HepG2 (cell line): ENCODE data around the gene HTRA3. TPM values are rescaled to one million over a fixed set of nuclear protein-coding genes. Genes with fewer than 3 reads are reported as not detected.

Source experiments
- ATAC-seq: fragments of 200-7000 bp; cut with Tn5 transposase; 3 replicates; pipeline ENCODE4 v1.9.1; 2020; ENCODE audit warnings: mild to moderate bottlenecking, moderate library complexity
- BruUV-seq: library from RNA; stranded (reverse); fragments of 400-500 nt; replicated peaks from 2 replicates; lab custom pipeline; 2021; lab: Mats Ljungman, UMichigan
- CTCF ChIA-PET: fragments of 300-600 bp; formaldehyde crosslinking; extraction: SDS; loops from one replicate; lab custom pipeline; 2021; ENCODE audit warnings: low total read pairs, inconsistent platforms, low intra/inter-chr PET ratio; lab: Yijun Ruan, JAX
- POLR2A ChIA-PET: fragments of 350-600 bp; sonication (Branson Sonifier 250); formaldehyde crosslinking; loops from one replicate; lab custom pipeline; 2020; ENCODE audit warnings: antibody characterized with exemption, inconsistent platforms; lab: Yijun Ruan, JAX
- DNase-seq: peaks from one replicate; pipeline ENCODE4 v3.0.0-alpha.2; 2015; ENCODE audit warnings: low spot score
- FAIRE-seq: peaks from 3 replicates; lab custom pipeline; 2011; peaks lifted over from hg19 to GRCh38; lab: Jason Lieb, UNC
- H2AFZ ChIP-seq: one replicate; pipeline ENCODE4 v1.6.1; 2011; ENCODE audit warnings: low read length, inconsistent platforms
- H3K27ac ChIP-seq: fragments of 300-600 bp; 3 replicates; pipeline ENCODE4 v1.8.0; 2011; ENCODE audit warnings: mixed run types, mild to moderate bottlenecking, mixed read lengths, low read length, inconsistent platforms; ENCODE audit not compliant: insufficient read depth; ENCODE audit errors: extremely low read length
- H3K27me3 ChIP-seq, 2 experiments: fragments of 200-600 bp in 1 of 2; 2 replicates in 1 of 2; 3 replicates in 1 of 2; pipeline versions ENCODE4 v1.6.0 to v1.8.0; 2011; ENCODE audit warnings: low read length in 2 of 2, mild to moderate bottlenecking in 2 of 2, moderate library complexity in 2 of 2, inconsistent platforms in 1 of 2; ENCODE audit not compliant: insufficient read depth in 2 of 2, control insufficient read depth in 1 of 2
- H3K36me3 ChIP-seq, 2 experiments: fragments of 200-600 bp in 1 of 2; replicated peaks in 1 of 2; 2 replicates in 1 of 2; 3 replicates in 1 of 2; pipeline versions ENCODE4 v1.5.1 to v1.8.0; 2011; ENCODE audit warnings: low read length in 2 of 2, inconsistent platforms in 1 of 2; ENCODE audit not compliant: insufficient read depth in 2 of 2, control insufficient read depth in 1 of 2
- H3K4me1 ChIP-seq: 2 replicates; pipeline ENCODE4 v1.5.1; 2012; ENCODE audit warnings: low read length, inconsistent platforms; ENCODE audit not compliant: insufficient read depth
- H3K4me2 ChIP-seq: 2 replicates; pipeline ENCODE4 v1.6.0; 2011; ENCODE audit warnings: low read depth, low read length, inconsistent platforms
- H3K4me3 ChIP-seq, 3 experiments: fragments of 200-600 bp in 1 of 3; sonication (generic), shearing (Covaris generic) in 1 of 3; replicated peaks in 1 of 3; 2 replicates each; pipeline ENCODE4 v1.5.1; 2011 to 2016; ENCODE audit warnings: low read length in 3 of 3, inconsistent platforms in 2 of 3, low read depth in 2 of 3, mild to moderate bottlenecking in 2 of 3, control low read depth in 1 of 3, mixed read lengths in 1 of 3; ENCODE audit not compliant: insufficient read depth in 1 of 3
- H3K79me2 ChIP-seq: one replicate; pipeline ENCODE4 v1.6.1; 2011; ENCODE audit warnings: low read length, inconsistent platforms; ENCODE audit not compliant: insufficient read depth
- H3K9ac ChIP-seq: 2 replicates; pipeline ENCODE4 v1.6.0; 2011; ENCODE audit warnings: mild to moderate bottlenecking, low read depth, low read length, inconsistent platforms; ENCODE audit not compliant: insufficient read depth
- H3K9me3 ChIP-seq: 2 replicates; pipeline ENCODE4 v1.5.1; 2012; ENCODE audit warnings: mild to moderate bottlenecking, low read length
- H4K20me1 ChIP-seq: 2 replicates; pipeline ENCODE4 v1.6.0; 2011; ENCODE audit warnings: inconsistent platforms, mild to moderate bottlenecking, low read length, moderate library complexity; ENCODE audit not compliant: insufficient read depth
- BATF2 ChIP-seq: sonication (generic); formaldehyde crosslinking; IDR thresholded peaks from 2 replicates; pipeline ENCODE4 v1.8.0; 2022; ENCODE audit warnings: mild to moderate bottlenecking, missing genetic modification reagents, moderate library complexity
- MNT ChIP-seq: fragments of 450-650 bp; IDR thresholded peaks from 2 replicates; pipeline ENCODE4 v1.6.1; 2016
- NR0B2 ChIP-seq: sonication (generic); formaldehyde crosslinking; IDR thresholded peaks from 2 replicates; pipeline ENCODE4 v1.4.0; 2020; ENCODE audit warnings: mild to moderate bottlenecking, missing genetic modification reagents
- TMF1 ChIP-seq: sonication (generic); formaldehyde crosslinking; IDR thresholded peaks from 2 replicates; pipeline ENCODE4 v1.8.1; 2022; ENCODE audit warnings: low read depth, missing genetic modification reagents
- TRIM24 ChIP-seq: sonication (generic); formaldehyde crosslinking; IDR thresholded peaks from 2 replicates; pipeline ENCODE4 v1.8.0; 2022; ENCODE audit warnings: mild to moderate bottlenecking, missing genetic modification reagents
- WIZ ChIP-seq: sonication (generic); formaldehyde crosslinking; IDR thresholded peaks from 2 replicates; pipeline ENCODE4 v1.5.1; 2020; ENCODE audit warnings: mild to moderate bottlenecking, missing genetic modification reagents
- ZFP82 ChIP-seq: sonication (generic); formaldehyde crosslinking; IDR thresholded peaks from 2 replicates; pipeline ENCODE4 v1.5.1; 2020; ENCODE audit warnings: mild to moderate bottlenecking, missing genetic modification reagents, borderline replicate concordance
- ZNF556 ChIP-seq: sonication (generic); formaldehyde crosslinking; IDR thresholded peaks from 2 replicates; pipeline ENCODE4 v1.4.0; 2020; ENCODE audit warnings: mild to moderate bottlenecking, missing genetic modification reagents, borderline replicate concordance
- ZNF557 ChIP-seq: sonication (generic); formaldehyde crosslinking; IDR thresholded peaks from 2 replicates; pipeline ENCODE4 v1.4.0; 2020; ENCODE audit warnings: missing genetic modification reagents
- WGBS: methylation state at CpG from one replicate; pipeline ENCODE4 v1.1.6; 2017; ENCODE audit warnings: low lambda C conversion rate; 5-methylcytosine and 5-hydroxymethylcytosine counted together
- in situ Hi-C: cut with HindIII; loops from 2 replicates; pipeline ENCODE4 v1.10.0; 2017; ENCODE audit warnings: low pct_unique_long_range_greater_than_20kb; ENCODE audit not compliant: extremely low pct_ligation_motif_present
- intact Hi-C: fragments of 100-400 bp; cut with micrococcal nuclease; formaldehyde crosslinking; loops from one replicate; pipeline ENCODE4 v1.10.0; 2022; ENCODE audit not compliant: unreplicated experiment
- polyA plus RNA-seq, 8 experiments: library from polyadenylated mRNA; depleted of rRNA in 3 of 8; stranded (reverse) in 7 of 8; unstranded in 1 of 8; fragments of >200 nt; fragmentation: Illumina TruSeq in 4 of 8; extraction: Trizol in 4 of 8; gene quantifications; 2 replicates each; pipeline versions ENCODE4 v1.2.1 to v1.2.3, GENCODE V29; 2011 to 2016; ENCODE audit warnings: low read depth in 4 of 8, missing spikeins in 1 of 8, mixed read lengths in 1 of 8; ENCODE audit not compliant: insufficient read depth in 1 of 8
- total RNA-seq, 5 experiments: library from RNA; depleted of rRNA; stranded (reverse); fragments of >200 nt; fragmentation: Illumina TruSeq; extraction: Trizol; gene quantifications; 2 replicates each; pipeline ENCODE4 v1.2.3, GENCODE V29; 2016; ENCODE audit warnings: low read depth in 1 of 5

Gene HTRA3
- total and polyA plus RNA-seq, 2 of the 13 experiments (the other 11 are each of a cell fraction or from before 2014, with no cell fraction given): 0.17 TPM; not detected in 1

GRCh38 chr4:8311101-8312068 is 41.8 kb downstream of the HTRA3 start:
- H3K4me2 ChIP-seq: no peak overlapping the region
- no peak for DNase-seq
- H3K27ac ChIP-seq: no peak overlapping the region
- no peaks in the 10 kb centered on the region for H3K79me2 ChIP-seq
- H2AFZ ChIP-seq: no peak overlapping the region
- H3K9ac ChIP-seq: no peak overlapping the region
- in situ Hi-C loops (no loop called here), intact Hi-C loops (no loop called here)
- ChIA-PET POLR2A (no interaction called here), CTCF (no interaction called here)
- ATAC-seq: no peak
- BruUV-seq: no TSS peak
- H3K9me3 ChIP-seq: no peaks in the 10 kb centered on the region
- H4K20me1 ChIP-seq: no peaks in the 10 kb centered on the region
- H3K4me3 ChIP-seq: no peak overlapping the region
- FAIRE-seq: no peak
- peaks cover 3 to 51% of the 10 kb centered on the region in 2 experiments; a peak in 4 of 5 replicates for H3K27me3 ChIP-seq
- TF ChIP-seq WIZ (CRISPR knock-in tag): no peak
- no peak for TF ChIP-seq NR0B2 (CRISPR knock-in tag)
- no peak for TF ChIP-seq ZFP82 (CRISPR knock-in tag)
- TF ChIP-seq MNT: peak; percentile 77
- no peak for TF ChIP-seq TRIM24
- no peak for TF ChIP-seq ZNF557 (CRISPR knock-in tag)
- TF ChIP-seq ZNF556 (CRISPR knock-in tag): no peak
- no peak for TF ChIP-seq BATF2 (CRISPR knock-in tag)
- TF ChIP-seq TMF1 (CRISPR knock-in tag): no peak
- WGBS: 20% methylated on average over 12 of the region's 13 CpGs
- no peaks in the 10 kb centered on the region for H3K36me3 ChIP-seq
- H3K4me1 ChIP-seq: peaks cover 14% of the 10 kb centered on the region
